DMS 273 (cell line): ENCODE data around the gene VTN.

Experiments
- DNase-seq: peaks from one replicate; lab custom pipeline; 2025; ENCODE audit not compliant: unreplicated experiment; lab: John Stamatoyannopoulos, UW

VTN gene

GRCh38 chr17:28369684-28370034 is 448 bp downstream of the VTN start:
- DNase-seq, result no peak

- DNase-seq, result no peak
These were observed 1.0 kb downstream of the VTN start for GRCh38 chr17:28368915-28369683.

- no peak for DNase-seq
These were observed 1.7 kb downstream of the VTN start for GRCh38 chr17:28368306-28368831.

- DNase-seq, result no peak
These were observed 2.3 kb downstream of the VTN start for GRCh38 chr17:28367641-28368305.

- DNase-seq, result peak; percentile 32
These were observed 3.5 kb downstream of the VTN start for GRCh38 chr17:28366605-28367004.

GRCh38 chr17:28365487-28365886 is 4.6 kb downstream of the VTN start:
- DNase-seq, result peak; percentile 83

- DNase-seq, result no peak
These were observed 5.3 kb downstream of the VTN start, which contains the start of gene SEBOX for GRCh38 chr17:28364665-28365363. Gene SEBOX, minus strand, starts transcription at chr17:28365199. Its CDS starts 48 bp downstream, at chr17:28365151.

- DNase-seq, result no peak
These were observed 6.1 kb downstream of the VTN start for GRCh38 chr17:28363776-28364650.

- no peak for DNase-seq
These were observed 6.9 kb downstream of the VTN start for GRCh38 chr17:28363186-28363585.

- no peak for DNase-seq
These were observed 12.3 kb downstream of the VTN start for GRCh38 chr17:28357901-28358197.

- DNase-seq, result peak; percentile 98
These were observed 12.8 kb downstream of the VTN start, which contains the start of gene POLDIP2 for GRCh38 chr17:28357061-28357900. Gene POLDIP2, minus strand, starts transcription at chr17:28357527. Its CDS starts 79 bp downstream, at chr17:28357448.

GRCh38 chr17:28350271-28350670 is 19.8 kb downstream of the VTN start:
- no peak for DNase-seq

- DNase-seq, result no peak
These were observed 21.1 kb downstream of the VTN start for GRCh38 chr17:28348979-28349378.

- DNase-seq, result no peak
These were observed 22.7 kb downstream of the VTN start for GRCh38 chr17:28347261-28347891.

GRCh38 chr17:28346746-28347246 is 23.3 kb downstream of the VTN start:
- peak; percentile 37 for DNase-seq

- DNase-seq, result no peak
These were observed 23.9 kb downstream of the VTN start for GRCh38 chr17:28346199-28346580.

GRCh38 chr17:28345419-28346198 is 24.5 kb downstream of the VTN start:
- DNase-seq, result no peak

- DNase-seq, result no peak
These were observed 25.6 kb downstream of the VTN start for GRCh38 chr17:28344435-28344901.
